Skeletal muscle tissue (tissue), 4 donors: Measurements from ENCODE around the gene ZNF808. TPM values are rescaled to one million over a fixed set of nuclear protein-coding genes. Genes with fewer than 3 reads are reported as not detected.
A peak's percentile ranks its signal among the peaks of the same experiment; 100 is the strongest.
"Not testable (repeated sequence)": the region's sequence is repeated elsewhere in the genome, so short reads cannot be mapped to it uniquely, and the experiment has no call there.

ENCODE experiments used
- H3K27ac ChIP-seq: one replicate; pipeline ENCODE4 v1.7.0; 2013; ENCODE audit warnings: mild to moderate bottlenecking, low read depth, low read length, inconsistent platforms
- H3K27me3 ChIP-seq, 3 donors: one replicate each; pipeline ENCODE4 v1.7.0; 2013; ENCODE audit warnings: low read length in 3 of 3; ENCODE audit not compliant: control insufficient read depth in 3 of 3, insufficient read depth in 3 of 3
- H3K36me3 ChIP-seq, 3 donors: one replicate each; pipeline ENCODE4 v1.7.0; 2013; ENCODE audit warnings: low read length in 3 of 3; ENCODE audit not compliant: control insufficient read depth in 3 of 3, insufficient read depth in 3 of 3
- H3K4me1 ChIP-seq, 3 donors: one replicate each; pipeline ENCODE4 v1.7.0; 2013; ENCODE audit warnings: low read length in 3 of 3, mild to moderate bottlenecking in 3 of 3; ENCODE audit not compliant: control insufficient read depth in 3 of 3, insufficient read depth in 3 of 3
- H3K4me3 ChIP-seq, 3 donors: one replicate each; pipeline ENCODE4 v1.7.0; 2013; ENCODE audit warnings: low read length in 3 of 3
- H3K9ac ChIP-seq, 3 donors: one replicate each; pipeline ENCODE4 v1.7.0; 2013; ENCODE audit warnings: low read length in 3 of 3, mild to moderate bottlenecking in 3 of 3, moderate library complexity in 2 of 3, low read depth in 1 of 3
- H3K9me3 ChIP-seq, 3 donors: one replicate each; pipeline ENCODE4 v1.7.0; 2013; ENCODE audit warnings: low read length in 3 of 3; ENCODE audit not compliant: control insufficient read depth in 3 of 3
- total RNA-seq: library from RNA; depleted of rRNA; stranded (reverse); fragments of >200 nt; gene quantifications from one replicate; pipeline ENCODE4 v1.2.3, GENCODE V29; 2014
- donor health status: Osteomylitis.

ZNF808 gene
- total RNA-seq, 1 donor from 2014 or later, result 19.3 TPM

GRCh38 chr19:52554216-52554971 is 26.9 kb downstream of the ZNF808 start:
- Histone ChIP-seq H3K4me3 (peak overlapping the region; percentile 8 to 54 (median 10)), H3K36me3 (peaks cover 53 to 70% (median 64%) of the 10 kb centered on the region in 3 donors), H3K4me1 (no peaks in the 10 kb centered on the region), H3K9ac (no peak overlapping the region), H3K27me3 (no peaks in the 10 kb centered on the region), H3K27ac (no peak overlapping the region), H3K9me3 (peaks cover 20 to 26% (median 26%) of the 10 kb centered on the region in 3 donors)

DNA sequence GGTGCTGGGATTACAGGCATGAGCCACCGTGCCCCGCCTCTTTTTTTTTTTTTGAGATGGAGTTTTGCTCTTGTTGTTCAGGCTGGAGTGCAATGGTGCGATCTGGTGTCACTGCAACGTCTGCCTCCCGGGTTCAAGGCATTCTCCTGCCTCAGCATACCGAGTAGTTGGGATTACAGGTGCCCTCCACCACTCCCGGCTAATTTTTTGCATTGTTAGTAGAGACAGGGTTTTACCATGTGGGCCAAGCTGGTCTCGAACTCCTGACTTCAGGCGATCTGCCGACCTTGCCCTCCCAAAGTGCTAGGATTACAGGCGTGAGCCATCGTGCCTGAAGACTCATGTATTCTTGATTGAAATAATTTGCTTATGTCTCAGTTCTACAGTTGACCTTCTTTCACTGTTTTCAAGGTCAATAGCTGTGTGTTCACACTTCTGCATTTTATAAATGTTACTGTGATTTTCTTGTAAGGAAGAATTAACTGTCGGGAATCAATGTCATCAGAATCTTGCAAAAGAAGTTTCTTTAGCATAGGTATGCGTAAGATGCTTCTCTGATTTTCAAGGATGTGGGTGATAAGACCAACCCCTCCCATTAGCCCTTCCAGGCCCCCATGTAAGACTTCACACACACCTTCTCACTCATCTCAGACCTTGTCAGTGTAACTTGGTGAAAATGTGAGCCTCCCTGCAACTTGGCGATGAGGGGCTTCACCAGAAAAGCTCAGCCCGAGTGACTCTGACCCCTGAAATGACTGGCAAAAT is 29.9 kb downstream of the ZNF808 start:
- Histone ChIP-seq H3K9ac (no peak overlapping the region), H3K27me3 (no peaks in the 10 kb centered on the region), H3K9me3 (peaks cover 24 to 28% (median 26%) of the 10 kb centered on the region in 3 donors), H3K27ac (no peak overlapping the region), H3K4me3 (no peak overlapping the region), H3K36me3 (peaks cover 42 to 65% (median 54%) of the 10 kb centered on the region in 3 donors), H3K4me1 (no peaks in the 10 kb centered on the region)

GRCh38 chr19:52558732-52559445 is 31.4 kb downstream of the ZNF808 start:
- not testable (repeated sequence) for H3K4me3 ChIP-seq, H3K27ac ChIP-seq, H3K4me1 ChIP-seq, H3K9ac ChIP-seq, H3K27me3 ChIP-seq
- peaks cover 28 to 59% (median 46%) of the 10 kb centered on the region in 3 donors for H3K36me3 ChIP-seq
- peaks cover 17 to 27% (median 24%) of the 10 kb centered on the region in 3 donors for H3K9me3 ChIP-seq

GRCh38 chr19:52561611-52562010 is 34.1 kb downstream of the ZNF808 start:
- not testable (repeated sequence) for H3K27ac ChIP-seq, H3K9ac ChIP-seq, H3K27me3 ChIP-seq, H3K4me1 ChIP-seq, H3K4me3 ChIP-seq
- Histone ChIP-seq H3K36me3 (peaks cover 16 to 41% (median 28%) of the 10 kb centered on the region in 3 donors), H3K9me3 (peaks cover 0 to 11% (median 8%) of the 10 kb centered on the region in 3 donors)

GRCh38 chr19:52566121-52566520 is 38.7 kb downstream of the ZNF808 start:
- Histone ChIP-seq H3K27ac (no peak overlapping the region), H3K4me3 (no peak overlapping the region), H3K27me3 (no peaks in the 10 kb centered on the region), H3K36me3 (peaks cover 2 to 15% (median 6%) of the 10 kb centered on the region in 3 donors), H3K4me1 (peaks cover 7 to 12% (median 9%) of the 10 kb centered on the region in 3 donors), H3K9me3 (peaks cover 0 to 4% (median 0%) of the 10 kb centered on the region in 3 donors), H3K9ac (no peak overlapping the region)

DNA sequence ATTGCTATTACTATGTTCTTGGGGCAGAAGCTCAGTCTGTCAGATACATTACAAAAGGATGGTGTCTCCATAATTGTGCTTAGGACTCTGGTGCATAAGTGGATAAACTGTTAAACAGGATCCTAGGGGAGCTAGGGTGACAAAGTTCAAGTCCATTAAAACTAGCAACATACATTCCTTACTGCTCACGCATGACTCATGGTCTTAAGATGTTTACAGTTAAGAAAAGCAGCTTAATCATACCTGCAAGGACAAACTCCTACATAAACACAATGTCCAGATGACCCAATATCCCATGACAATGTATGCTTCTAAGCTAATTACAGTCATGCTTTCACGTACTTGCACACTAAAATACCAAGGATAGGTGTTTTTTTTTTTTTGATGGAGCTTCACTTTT is 39.1 kb downstream of the ZNF808 start:
- no peak overlapping the region for H3K4me3 ChIP-seq
- H3K27ac ChIP-seq, result no peak overlapping the region
- H3K4me1 ChIP-seq, result peaks cover 7 to 12% (median 9%) of the 10 kb centered on the region in 3 donors
- H3K27me3 ChIP-seq, result no peaks in the 10 kb centered on the region
- peaks cover 0 to 4% (median 0%) of the 10 kb centered on the region in 3 donors for H3K9me3 ChIP-seq
- H3K9ac ChIP-seq, result no peak overlapping the region
- peaks cover 0 to 15% (median 6%) of the 10 kb centered on the region in 3 donors for H3K36me3 ChIP-seq

- Histone ChIP-seq H3K9me3 (peaks cover 0 to 4% (median 0%) of the 10 kb centered on the region in 3 donors), H3K4me3 (no peak overlapping the region), H3K27ac (no peak overlapping the region), H3K27me3 (no peaks in the 10 kb centered on the region), H3K9ac (no peak overlapping the region), H3K36me3 (peaks cover 5 to 21% (median 7%) of the 10 kb centered on the region in 3 donors), H3K4me1 (peaks cover 7 to 12% (median 9%) of the 10 kb centered on the region in 3 donors)
Observed at GRCh38 chr19:52567921-52568320, 40.5 kb downstream of the ZNF808 start.

DNA sequence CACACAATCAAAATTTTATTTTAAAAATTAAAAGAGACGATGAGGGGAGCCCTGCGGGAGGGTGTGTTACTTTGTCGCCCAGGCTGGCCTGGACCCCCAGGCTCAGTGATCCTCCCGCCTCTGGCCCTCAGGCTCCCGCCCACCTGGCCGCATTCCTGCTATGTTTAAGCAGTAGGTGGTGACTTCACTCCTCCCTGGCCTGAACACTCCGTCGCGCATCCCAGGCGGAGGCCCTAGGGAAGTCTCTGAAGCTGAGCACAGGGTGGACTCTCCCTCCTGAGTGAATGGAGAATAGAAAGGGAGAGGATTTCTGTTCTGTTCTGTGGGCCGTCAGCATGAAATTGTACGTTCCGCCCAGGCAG is 42.2 kb downstream of the ZNF808 start:
- peak overlapping the region; percentile 58 to 71 (median 65) for H3K9ac ChIP-seq
- H3K27ac ChIP-seq, result peak overlapping the region; percentile 47

DNA sequence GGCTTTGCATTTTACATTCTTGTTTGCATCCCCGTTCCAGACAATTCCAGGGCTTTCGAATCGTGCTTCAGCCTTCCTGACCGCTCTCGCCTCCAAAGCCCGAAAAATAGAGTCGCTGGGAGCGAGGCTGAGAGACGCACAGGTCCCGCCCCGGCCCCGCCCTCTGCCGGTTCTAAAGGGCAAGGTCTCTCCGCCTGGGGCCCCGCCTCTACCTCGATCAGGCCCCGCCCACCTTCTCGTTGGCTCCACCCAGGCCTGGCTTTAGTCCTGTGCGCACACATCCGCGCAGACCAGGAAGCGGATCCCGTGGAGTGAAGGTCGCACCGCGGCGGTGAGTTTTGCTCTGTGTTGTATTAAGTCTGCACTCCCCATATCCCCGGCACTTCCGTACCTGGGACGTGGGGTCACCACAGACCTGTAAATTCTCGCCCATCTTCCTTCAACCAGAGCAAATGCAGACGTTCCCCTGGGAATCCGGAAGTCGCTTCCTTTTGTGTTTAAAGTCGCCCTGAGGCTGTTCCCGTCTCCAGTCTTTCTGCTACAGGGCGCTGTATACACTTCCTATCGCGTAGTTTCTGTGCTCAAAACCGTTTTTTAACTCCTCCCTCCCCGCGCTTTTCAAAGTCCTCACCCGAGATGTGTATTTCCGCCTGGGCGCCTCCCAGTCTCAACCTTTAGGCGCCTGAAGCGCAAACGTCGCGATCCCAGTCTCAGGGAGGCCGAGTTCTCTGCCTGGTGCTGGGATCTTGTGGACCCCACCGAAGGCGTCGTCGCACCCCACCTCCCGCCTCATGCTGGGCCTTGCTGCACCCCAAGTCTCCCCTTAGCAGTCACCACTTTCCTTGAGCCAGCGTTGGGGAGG is 42.8 kb downstream of the ZNF808 start, which contains the start of gene ZNF701:
TSS of gene ZNF701 (plus strand) at position 288 of the 862 bp plus-strand sequence. CDS start 3,861 bp downstream, outside the sequence.
- Histone ChIP-seq H3K4me3 (peak within 1 kb of the TSS; percentile 91 to 100 (median 97)), H3K4me1 (peaks cover 7 to 12% (median 9%) of the 10 kb centered on the region in 3 donors), H3K27me3 (no peaks in the 10 kb centered on the region), H3K27ac (peak within 1 kb of the TSS; percentile 63), H3K9ac (peak within 1 kb of the TSS; percentile 73 to 92 (median 91)), H3K36me3 (peaks cover 11 to 18% (median 12%) of the 10 kb centered on the region in 3 donors), H3K9me3 (no peaks in the 10 kb centered on the region)

More for the DNA sequence above, 42.2 kb downstream of the ZNF808 start:
- Histone ChIP-seq H3K36me3 (peaks cover 11 to 15% (median 12%) of the 10 kb centered on the region in 3 donors), H3K4me3 (peak overlapping the region; percentile 91 to 100 (median 97)), H3K4me1 (peaks cover 7 to 12% (median 9%) of the 10 kb centered on the region in 3 donors)
- not testable (repeated sequence) for H3K27me3 ChIP-seq, H3K9me3 ChIP-seq
